Kidney epithelial cell (primary cell): ENCODE measurements around the gene ANAPC4. TPM values are rescaled to one million over a fixed set of nuclear protein-coding genes. Genes with fewer than 3 reads are reported as not detected.

Source experiments
- DNase-seq: peaks from one replicate; pipeline ENCODE4 v3.0.0-alpha.2; 2010; ENCODE audit warnings: low read depth
- H3K27me3 ChIP-seq: 2 replicates; pipeline ENCODE4 v1.6.0; 2011; ENCODE audit warnings: low read length; ENCODE audit not compliant: control insufficient read depth, insufficient read depth
- H3K36me3 ChIP-seq: 2 replicates; pipeline ENCODE4 v1.5.1; 2011; ENCODE audit warnings: low read length; ENCODE audit not compliant: control insufficient read depth, insufficient read depth
- H3K4me3 ChIP-seq: 2 replicates; pipeline ENCODE4 v1.5.1; 2011; ENCODE audit warnings: low read depth, mild to moderate bottlenecking, control low read depth, low read length
- CTCF ChIP-seq: IDR thresholded peaks from 2 replicates; pipeline ENCODE4 v1.5.1; 2011; ENCODE audit warnings: mild to moderate bottlenecking, moderate library complexity, low read length, control low read depth, inconsistent platforms; ENCODE audit not compliant: insufficient read depth, poor library complexity, severe bottlenecking
- total RNA-seq: library from RNA; depleted of rRNA; stranded (reverse); fragments of >200 nt; gene quantifications from 2 replicates; pipeline ENCODE4 v1.2.3, GENCODE V29; 2015

ANAPC4 gene
- total RNA-seq, 1 donor from 2014 or later = 24.9 TPM

GRCh38 chr4:25440478-25441030 lies 63.5 kb downstream of the ANAPC4 start:
- DNase-seq = no peak
- TF ChIP-seq CTCF = no peak
- Histone ChIP-seq H3K36me3 (no peaks in the 10 kb centered on the region), H3K27me3 (no peaks in the 10 kb centered on the region), H3K4me3 (no peak overlapping the region)

- no peak overlapping the region for H3K4me3 ChIP-seq
- peak; percentile 39 for DNase-seq
- peak; percentile 92 for TF ChIP-seq CTCF
- H3K36me3 ChIP-seq = no peaks in the 10 kb centered on the region
- H3K27me3 ChIP-seq = no peaks in the 10 kb centered on the region
These were observed 64.6 kb downstream of the ANAPC4 start for GRCh38 chr4:25441519-25442117.

GRCh38 chr4:25442863-25443307 lies 65.8 kb downstream of the ANAPC4 start:
- Histone ChIP-seq H3K4me3 (no peak overlapping the region), H3K36me3 (no peaks in the 10 kb centered on the region), H3K27me3 (no peaks in the 10 kb centered on the region)
- no peak for DNase-seq
- no peak for TF ChIP-seq CTCF

- TF ChIP-seq CTCF = no peak
- no peak for DNase-seq
These were observed 66.8 kb downstream of the ANAPC4 start for GRCh38 chr4:25443851-25444250.

GRCh38 chr4:25446611-25447010 lies 69.5 kb downstream of the ANAPC4 start:
- TF ChIP-seq CTCF = no peak
- H3K4me3 ChIP-seq = no peak overlapping the region
- no peaks in the 10 kb centered on the region for H3K27me3 ChIP-seq
- H3K36me3 ChIP-seq = no peaks in the 10 kb centered on the region
- DNase-seq = no peak

More at GRCh38 chr4:25443851-25444250, 66.8 kb downstream of the ANAPC4 start:
- no peaks in the 10 kb centered on the region for H3K27me3 ChIP-seq
- H3K36me3 ChIP-seq = no peaks in the 10 kb centered on the region
- no peak overlapping the region for H3K4me3 ChIP-seq

GRCh38 chr4:25448379-25449109 lies 71.5 kb downstream of the ANAPC4 start:
- Histone ChIP-seq H3K36me3 (no peaks in the 10 kb centered on the region), H3K27me3 (no peaks in the 10 kb centered on the region), H3K4me3 (no peak overlapping the region)
- no peak for DNase-seq
- no peak for TF ChIP-seq CTCF
